GM18519 (cell line): ENCODE measurements around the gene IGFBP5.

Source experiments
- ATAC-seq: cut with Tn5 transposase; IDR thresholded peaks from one replicate; pipeline ENCODE4 v1.9.1; 2021; ENCODE audit warnings: mild to moderate bottlenecking, moderate library complexity; ENCODE audit not compliant: unreplicated experiment, low FRiP score

IGFBP5 gene

DNA sequence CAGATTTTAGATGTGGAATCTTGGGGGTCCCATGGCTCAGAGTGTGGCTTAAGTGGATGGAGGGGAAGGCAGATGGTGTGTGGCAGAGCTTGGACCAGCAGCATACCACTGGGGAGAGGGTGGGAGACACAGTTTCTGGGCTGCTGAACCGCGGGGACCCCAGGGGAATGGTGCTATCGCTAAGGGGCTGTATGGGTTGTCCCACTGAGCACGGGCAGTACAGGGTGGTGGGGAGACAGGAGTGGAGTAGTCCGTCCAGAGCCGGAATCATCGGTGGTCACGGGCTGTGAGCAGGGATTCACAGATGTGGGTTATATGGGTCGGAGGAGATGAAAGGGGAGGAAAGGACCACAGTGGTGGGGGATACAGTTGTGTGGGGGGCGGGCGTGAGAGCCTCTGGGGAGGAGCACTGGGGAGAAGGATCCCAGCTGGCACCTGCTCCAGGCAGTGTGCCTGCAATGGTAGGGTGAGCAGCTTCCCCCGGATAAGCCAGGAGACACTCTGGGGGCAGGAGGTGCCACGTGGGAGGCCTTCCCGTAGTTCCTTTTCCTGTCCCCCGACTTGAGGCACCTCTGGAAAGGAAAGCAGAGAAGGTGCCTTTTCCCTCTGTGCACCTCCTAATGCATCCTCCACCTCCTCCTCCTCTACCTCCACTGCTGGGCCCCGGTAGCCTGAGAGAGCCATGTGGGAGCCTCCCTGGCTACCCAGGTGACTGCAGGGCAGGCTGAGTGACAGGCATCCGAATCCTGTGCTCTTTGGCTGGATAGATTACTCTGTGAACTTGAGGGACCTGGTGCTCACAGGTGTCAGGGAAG is 24.9 kb downstream of the IGFBP5 start:
- no peak for ATAC-seq

DNA sequence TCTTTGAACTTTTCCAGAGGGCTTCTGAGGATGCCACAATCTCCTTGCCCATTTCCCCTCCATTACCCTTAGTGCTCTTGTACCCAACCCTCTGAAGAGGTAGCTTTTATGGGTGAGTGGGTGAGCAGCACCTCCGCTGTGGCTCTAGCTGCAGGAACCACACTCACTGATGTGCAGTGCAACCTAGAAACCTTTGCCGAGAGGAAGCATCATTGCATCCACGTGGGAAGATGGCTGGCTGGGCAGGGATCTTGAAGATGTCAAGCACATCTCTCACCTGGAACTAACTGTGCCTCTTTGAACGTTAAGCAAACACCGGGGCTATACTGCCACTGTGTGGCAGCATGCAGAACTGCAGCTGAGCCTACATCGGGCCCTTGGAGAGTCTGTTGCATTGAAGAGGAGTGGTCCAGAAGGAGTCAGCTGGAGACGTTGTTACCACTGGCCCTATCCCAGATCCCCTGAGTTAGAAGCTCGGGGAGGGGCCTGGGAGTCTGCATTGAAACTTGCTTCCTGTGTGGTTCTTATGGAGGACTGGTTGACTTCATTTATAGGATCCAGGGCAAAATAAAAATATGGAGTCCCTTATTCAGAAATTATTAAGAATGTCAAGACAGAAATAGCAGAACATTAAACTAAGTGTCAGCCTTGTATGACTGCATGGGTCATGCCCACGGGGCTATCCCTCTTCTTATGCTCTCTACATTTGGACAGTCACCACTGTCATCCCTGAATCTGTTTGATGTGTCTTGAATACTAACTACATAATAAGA is 28.7 kb downstream of the IGFBP5 start:
- ATAC-seq: peak; percentile 65

GRCh38 chr2:216665717-216666116 is 29.6 kb downstream of the IGFBP5 start:
- no peak for ATAC-seq

- ATAC-seq: no peak
These were observed 30.1 kb downstream of the IGFBP5 start for GRCh38 chr2:216665242-216665641.

- ATAC-seq: no peak
These were observed 30.7 kb downstream of the IGFBP5 start for GRCh38 chr2:216664593-216665034.

- no peak for ATAC-seq
These were observed 31.5 kb downstream of the IGFBP5 start for GRCh38 chr2:216663846-216664245.

DNA sequence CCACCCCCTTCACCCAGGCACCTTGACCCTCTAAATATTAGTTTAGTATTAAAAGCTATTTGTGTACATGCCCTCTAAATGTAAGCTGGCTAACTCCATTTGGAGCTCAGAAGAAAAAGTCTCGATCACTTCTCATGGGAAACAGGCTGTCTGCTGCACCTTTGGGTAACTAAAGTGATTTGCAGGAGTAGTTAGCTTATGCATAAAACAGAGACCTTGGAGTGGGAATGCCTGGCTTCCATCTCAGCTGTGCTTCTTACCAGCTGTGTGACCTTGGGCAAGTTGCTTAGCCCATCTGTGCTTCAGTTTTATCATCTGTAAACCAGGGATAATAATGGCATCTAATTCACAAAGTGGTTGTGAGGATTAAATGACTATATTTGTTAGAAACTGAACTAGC is 32.2 kb downstream of the IGFBP5 start:
- no peak for ATAC-seq

DNA sequence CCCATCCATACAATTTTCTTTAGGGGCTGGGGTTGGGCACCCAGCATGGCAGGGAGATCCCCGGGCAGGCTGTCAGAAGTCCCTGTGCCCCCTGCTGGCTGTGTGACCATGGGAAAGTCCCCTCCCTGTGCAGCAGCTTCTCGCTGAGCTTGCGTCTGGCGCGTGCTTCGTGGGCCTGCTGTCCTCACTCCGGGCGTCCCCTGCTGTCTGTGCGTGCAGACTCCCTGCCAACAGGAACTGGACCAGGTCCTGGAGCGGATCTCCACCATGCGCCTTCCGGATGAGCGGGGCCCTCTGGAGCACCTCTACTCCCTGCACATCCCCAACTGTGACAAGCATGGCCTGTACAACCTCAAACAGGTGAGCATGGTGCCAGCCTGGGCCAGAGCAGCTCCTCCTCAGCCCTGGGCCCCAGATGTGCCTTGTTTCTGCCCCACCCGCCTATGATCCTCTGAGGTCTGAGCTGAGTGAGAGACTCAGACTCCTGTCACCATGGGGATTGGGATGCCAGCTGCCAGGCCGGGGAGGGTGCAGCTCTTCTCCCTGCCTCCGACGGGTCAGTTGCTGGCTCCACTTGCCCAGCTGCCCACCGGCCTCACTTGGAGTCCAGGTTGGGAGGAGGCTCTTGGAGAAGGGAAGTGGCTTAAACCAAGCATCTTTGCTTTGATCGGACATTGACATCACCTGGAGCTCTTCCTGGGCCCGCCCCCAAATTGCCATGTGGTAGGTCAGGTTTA is 33.5 kb downstream of the IGFBP5 start:
- no peak for ATAC-seq

DNA sequence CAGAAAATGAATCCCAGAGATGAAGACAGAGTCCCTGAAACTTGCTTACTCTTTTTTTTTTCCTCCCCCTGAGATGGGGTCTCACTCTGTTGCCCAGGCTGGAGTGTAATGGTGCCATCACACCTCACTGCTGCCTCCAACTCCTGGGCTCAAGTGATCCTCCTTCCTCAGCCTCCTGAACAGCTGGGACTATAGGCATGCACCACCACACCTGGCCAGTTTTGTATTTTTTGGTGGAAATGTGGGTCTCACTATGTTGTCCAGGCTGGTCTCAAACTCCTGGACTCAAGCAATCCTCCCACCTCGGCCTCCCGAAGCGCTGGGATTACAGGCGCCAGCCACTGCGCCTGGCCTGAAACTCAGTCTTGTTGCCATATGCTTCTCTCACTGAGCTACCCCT is 34.3 kb downstream of the IGFBP5 start:
- no peak for ATAC-seq

DNA sequence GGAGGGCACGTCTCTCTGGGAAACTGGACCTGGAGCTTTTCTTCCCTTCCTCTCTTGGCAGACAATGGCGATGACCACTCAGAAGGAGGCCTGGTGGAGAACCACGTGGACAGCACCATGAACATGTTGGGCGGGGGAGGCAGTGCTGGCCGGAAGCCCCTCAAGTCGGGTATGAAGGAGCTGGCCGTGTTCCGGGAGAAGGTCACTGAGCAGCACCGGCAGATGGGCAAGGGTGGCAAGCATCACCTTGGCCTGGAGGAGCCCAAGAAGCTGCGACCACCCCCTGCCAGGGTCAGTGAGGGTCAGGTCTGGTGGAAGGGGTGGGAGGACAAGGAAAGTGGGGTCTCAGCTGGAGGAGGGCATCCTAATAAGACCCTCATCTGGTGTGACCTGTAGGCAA is 34.9 kb downstream of the IGFBP5 start:
- no peak for ATAC-seq

DNA sequence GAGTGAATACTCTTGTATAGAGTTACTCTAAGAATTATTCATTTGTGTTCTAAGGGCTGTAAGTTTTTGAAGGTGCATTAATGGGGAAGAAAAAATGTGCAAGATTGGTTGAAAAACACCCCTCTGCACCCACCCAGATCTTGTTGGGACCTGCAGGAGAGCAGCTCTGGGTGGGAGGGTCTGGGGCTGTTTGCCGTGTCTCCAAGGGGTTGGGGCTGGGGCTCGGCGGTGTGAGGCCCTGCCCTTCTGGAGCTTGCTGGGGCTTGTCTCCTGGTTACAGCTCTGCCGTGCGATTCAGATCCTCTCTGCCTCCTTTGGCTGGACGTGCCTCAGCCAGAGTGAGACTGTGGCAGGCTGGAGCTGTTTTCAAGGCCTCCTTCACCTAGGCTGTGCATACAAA is 36.1 kb downstream of the IGFBP5 start:
- no peak for ATAC-seq

- ATAC-seq: no peak
These were observed 36.6 kb downstream of the IGFBP5 start for GRCh38 chr2:216658757-216659156.

GRCh38 chr2:216657980-216658379 is 37.4 kb downstream of the IGFBP5 start:
- ATAC-seq: no peak

DNA sequence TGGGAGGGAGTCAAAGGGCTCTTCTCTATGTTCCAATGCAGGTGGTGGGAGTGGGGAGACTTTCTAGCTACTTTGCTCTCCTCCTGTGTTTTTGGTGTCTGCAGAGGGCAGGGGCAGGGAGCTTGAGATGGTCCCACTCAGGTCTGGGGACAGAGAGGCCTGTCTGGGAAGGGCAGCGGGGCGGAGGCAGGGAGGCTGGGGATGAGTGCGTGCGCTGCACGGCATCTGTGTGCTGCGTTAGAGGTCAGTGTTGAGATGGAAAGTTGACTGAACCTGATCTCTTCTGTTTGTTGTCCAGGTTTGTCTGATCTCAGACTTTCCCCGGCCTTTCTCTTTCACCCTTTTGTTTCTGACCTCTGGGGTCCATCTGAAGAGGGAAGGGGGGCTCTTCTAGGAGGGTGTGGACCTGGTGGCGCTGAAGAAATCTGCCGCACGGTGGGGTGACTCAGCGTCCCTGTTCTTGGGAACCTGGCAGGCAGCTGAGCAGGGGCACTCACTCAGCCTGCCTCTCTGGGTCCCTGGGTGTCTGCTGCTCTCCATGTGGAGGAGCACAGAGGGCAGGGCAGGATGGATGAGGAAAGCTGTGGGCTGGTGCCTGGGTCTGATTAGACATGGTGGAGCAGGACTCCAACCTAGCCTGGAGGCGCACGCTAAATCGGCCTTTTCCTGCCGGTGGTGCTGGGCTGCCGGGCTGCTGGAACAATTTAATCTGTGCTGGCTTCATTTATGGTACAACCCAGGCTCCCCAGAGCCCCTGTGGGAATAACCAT is 38.1 kb downstream of the IGFBP5 start:
- ATAC-seq: no peak

GRCh38 chr2:216654528-216655052 is 40.8 kb downstream of the IGFBP5 start:
- ATAC-seq: no peak

GRCh38 chr2:216653931-216654365 is 41.4 kb downstream of the IGFBP5 start:
- no peak for ATAC-seq

- ATAC-seq: no peak
These were observed 42.1 kb downstream of the IGFBP5 start for GRCh38 chr2:216653093-216653799.

DNA sequence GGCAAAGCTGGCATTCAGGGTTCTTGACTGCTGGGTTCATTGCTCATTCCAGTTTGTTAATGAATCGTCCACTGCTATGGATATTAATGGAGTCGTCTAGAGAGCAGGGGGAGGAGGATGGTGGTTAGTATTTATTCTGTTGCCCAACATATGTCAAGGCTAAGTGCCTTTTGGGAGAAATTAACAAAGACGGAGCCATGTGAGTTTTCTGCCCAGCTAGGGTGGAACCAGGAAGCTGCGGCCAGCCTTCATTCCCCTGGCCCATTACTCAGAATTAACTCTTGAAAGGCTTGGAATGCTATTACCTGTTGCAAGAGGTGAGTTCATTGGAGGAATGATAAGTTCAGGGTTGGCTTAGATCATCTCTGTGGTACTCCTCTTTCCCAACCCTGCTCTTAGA is 42.8 kb downstream of the IGFBP5 start:
- ATAC-seq: no peak

DNA sequence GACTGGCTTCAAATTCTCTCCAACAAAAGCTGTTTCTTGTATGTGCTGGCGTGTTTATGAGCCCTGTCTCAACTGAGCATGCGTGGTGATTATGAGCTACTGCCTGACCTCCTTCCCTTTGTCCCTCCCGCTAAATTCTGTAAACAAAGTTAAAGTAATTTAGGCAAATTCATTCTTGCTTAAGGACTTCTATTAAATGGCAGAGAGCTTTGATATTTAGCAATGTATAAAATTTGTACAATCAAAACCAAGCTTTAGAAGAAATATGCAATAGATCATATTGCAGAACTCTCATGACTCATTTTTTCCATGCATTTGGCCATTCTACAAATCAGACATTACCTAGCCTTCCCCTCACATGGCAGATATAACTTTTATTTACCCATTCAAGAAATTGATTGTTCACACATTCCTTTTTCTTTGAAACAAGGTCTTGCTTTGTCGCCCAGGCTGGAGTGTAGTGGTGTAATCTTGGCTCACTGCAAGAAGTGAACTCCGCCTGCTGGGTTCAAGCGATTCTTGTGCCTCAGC is 43.9 kb downstream of the IGFBP5 start:
- ATAC-seq: no peak
